Measurements from ENCODE around the gene SNRPA. TPM values are rescaled to one million over a fixed set of nuclear protein-coding genes. Genes with fewer than 3 reads are reported as not detected.

Gene SNRPA
- total and polyA plus RNA-seq, 12 donors: 18.5 to 176 (median 62.9) TPM

- H3K36me3 ChIP-seq (replicated peaks in 1 of 2): no peaks in the 10 kb centered on the region
- intact Hi-C loops (cut with DNase I): no loop called here
- peak overlapping the region in 3 of 4 donors; percentile 42 to 65 (median 56) for H3K4me3 ChIP-seq
- peak overlapping the region; percentile 89 to 99 (median 99) for H3K27ac ChIP-seq
- H3K9me3 ChIP-seq (replicated peaks in 1 of 3): no peaks in the 10 kb centered on the region
- TF ChIP-seq POLR2A (IDR thresholded peaks at IDR 0.05) (peak in 1 of 2 donors; percentile 20), CTCF (IDR thresholded peaks at IDR 0.05) (peak in 1 of 6 experiments; percentile 13)
- WGBS, 4 donors: 0 to 1% (median 0%) methylated on average over 10 of the region's 10 CpGs
- no peaks in the 10 kb centered on the region for H3K27me3 ChIP-seq
- no peak for DNase-seq
- peaks cover 0 to 15% of the 10 kb centered on the region in 2 donors for H3K4me1 ChIP-seq (replicated peaks in 1 of 2)
Observed at GRCh38 chr19:40777645-40777936, 26.6 kb downstream of the SNRPA start.

GRCh38 chr19:40777937-40778705 is 27.1 kb downstream of the SNRPA start, which contains the start of gene RAB4B:
Gene RAB4B (plus strand): TSS chr19:40778247. CDS start chr19:40778376, 129 bp downstream.
- TF ChIP-seq POLR2A (IDR thresholded peaks at IDR 0.05) (peak; percentile 50 to 95), CTCF (IDR thresholded peaks at IDR 0.05) (peak in 2 of 6 experiments; percentile 21 to 23)

GRCh38 chr19:40778706-40779284 is 27.8 kb downstream of the SNRPA start:
- peak in 1 of 7 donors; percentile 42 for DNase-seq
- peaks cover 0 to 15% of the 10 kb centered on the region in 2 donors for H3K4me1 ChIP-seq (replicated peaks in 1 of 2)
- H3K27me3 ChIP-seq: no peaks in the 10 kb centered on the region
- TF ChIP-seq POLR2A (IDR thresholded peaks at IDR 0.05) (no peak), CTCF (IDR thresholded peaks at IDR 0.05) (no peak)
- H3K27ac ChIP-seq: peak overlapping the region; percentile 89 to 99 (median 99)
- no peaks in the 10 kb centered on the region for H3K36me3 ChIP-seq (replicated peaks in 1 of 2)
- H3K4me3 ChIP-seq: peak overlapping the region in 3 of 4 donors; percentile 56 to 65 (median 59)
- 5 to 10% (median 6%) methylated on average over 7 of the region's 7 CpGs for WGBS, 4 donors
- intact Hi-C loops (cut with DNase I): no loop called here
- no peaks in the 10 kb centered on the region for H3K9me3 ChIP-seq (replicated peaks in 1 of 3)

More at GRCh38 chr19:40777937-40778705, 27.1 kb downstream of the SNRPA start, which contains the start of gene RAB4B:
- Histone ChIP-seq H3K4me1 (replicated peaks in 1 of 2) (peaks cover 0 to 15% of the 10 kb centered on the region in 2 donors), H3K27ac (peak within 1 kb of the TSS; percentile 89 to 99 (median 99)), H3K36me3 (replicated peaks in 1 of 2) (no peaks in the 10 kb centered on the region), H3K27me3 (no peaks in the 10 kb centered on the region), H3K9me3 (replicated peaks in 1 of 3) (no peaks in the 10 kb centered on the region), H3K4me3 (peak within 1 kb of the TSS in 3 of 4 donors; percentile 56 to 65 (median 59))
- DNase-seq: peak; percentile 100
- 0 to 1% (median 0%) methylated on average over 22 to 56 of the region's 56 CpGs for WGBS, 4 donors
- intact Hi-C loops (cut with DNase I): no loop called here

GRCh38 chr19:40780582-40780981 is 29.6 kb downstream of the SNRPA start:
- H3K4me3 ChIP-seq: no peak overlapping the region
- WGBS, 4 donors: 93 to 98% (median 94%) methylated on average over 5 of the region's 5 CpGs
- TF ChIP-seq CTCF (IDR thresholded peaks at IDR 0.05) (no peak), POLR2A (IDR thresholded peaks at IDR 0.05) (no peak)
- H3K27me3 ChIP-seq: no peaks in the 10 kb centered on the region
- H3K9me3 ChIP-seq (replicated peaks in 1 of 3): no peaks in the 10 kb centered on the region
- H3K36me3 ChIP-seq (replicated peaks in 1 of 2): no peaks in the 10 kb centered on the region
- intact Hi-C loops (cut with DNase I): no loop called here
- H3K4me1 ChIP-seq (replicated peaks in 1 of 2): peaks cover 0 to 15% of the 10 kb centered on the region in 2 donors
- no peak for DNase-seq
- no peak overlapping the region for H3K27ac ChIP-seq

Measured in adrenal gland (tissue), 12 donors.